ENCODE measurements around the gene ARHGAP24. TPM values are rescaled to one million over a fixed set of nuclear protein-coding genes. Genes with fewer than 3 reads are reported as not detected.

Gene ARHGAP24
- polyA plus RNA-seq, 2 of the 4 experiments (the other 2 are of a cell fraction), result 1.7 to 12.1 TPM

- no peak overlapping the region for H3K4me3 ChIP-seq
- CTCF ChIA-PET, result interaction anchor here (0.6 kb wide), 1 partner anchor 70 kb away, joined by 3 read pairs; no protein-coding TSS in a partner anchor
- TF ChIP-seq NFE2L2 (conservative IDR thresholded peaks at IDR 0.05; ENCODE audit: low read length), result no peak
- TF ChIP-seq, protein P1, sequence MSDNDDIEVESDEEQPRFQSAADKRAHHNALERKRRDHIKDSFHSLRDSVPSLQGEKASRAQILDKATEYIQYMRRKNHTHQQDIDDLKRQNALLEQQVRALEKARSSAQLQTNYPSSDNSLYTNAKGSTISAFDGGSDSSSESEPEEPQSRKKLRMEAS (IDR thresholded peaks at IDR 0.05), result no peak
- TF ChIP-seq REST (IDR thresholded peaks at IDR 0.05), result no peak
- no peak for TF ChIP-seq JUNB (IDR thresholded peaks at IDR 0.05)
- no peak for TF ChIP-seq RAD21 (conservative IDR thresholded peaks at IDR 0.05 in 1 of 2, IDR thresholded peaks at IDR 0.05 in 1 of 2)
- TF ChIP-seq RCOR1 (IDR thresholded peaks at IDR 0.05; ENCODE audit: low read depth, low read length), result no peak
- TF ChIP-seq, protein P2, sequence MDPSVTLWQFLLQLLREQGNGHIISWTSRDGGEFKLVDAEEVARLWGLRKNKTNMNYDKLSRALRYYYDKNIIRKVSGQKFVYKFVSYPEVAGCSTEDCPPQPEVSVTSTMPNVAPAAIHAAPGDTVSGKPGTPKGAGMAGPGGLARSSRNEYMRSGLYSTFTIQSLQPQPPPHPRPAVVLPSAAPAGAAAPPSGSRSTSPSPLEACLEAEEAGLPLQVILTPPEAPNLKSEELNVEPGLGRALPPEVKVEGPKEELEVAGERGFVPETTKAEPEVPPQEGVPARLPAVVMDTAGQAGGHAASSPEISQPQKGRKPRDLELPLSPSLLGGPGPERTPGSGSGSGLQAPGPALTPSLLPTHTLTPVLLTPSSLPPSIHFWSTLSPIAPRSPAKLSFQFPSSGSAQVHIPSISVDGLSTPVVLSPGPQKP (IDR thresholded peaks at IDR 0.05; ENCODE audit: low read depth, low read length), result no peak
- TF ChIP-seq EHF (CRISPR knock-in tag; IDR thresholded peaks at IDR 0.05), result no peak
- TF ChIP-seq EP300 (IDR thresholded peaks at IDR 0.05), result no peak
- H3K27ac ChIP-seq, result no peak overlapping the region
- ATAC-seq (no peak), DNase-seq (ENCODE audit: low read depth in 1 of 2, low spot score in 1 of 2) (no peak), FAIRE-seq (no peak)
- H3K4me1 ChIP-seq, result peaks cover 15% of the 10 kb centered on the region
- WGBS (ENCODE audit: missing lambda C conversion rate), result 56% methylated on average over 6 of the region's 6 CpGs
- H3K9me3 ChIP-seq, result no peaks in the 10 kb centered on the region
- POLR2A ChIA-PET, result no interaction called here
- peak overlapping the region; percentile 44; the same call in 2 of the 3 replicates for H3K4me2 ChIP-seq
Measured at GRCh38 chr4:85939595-85939994, 464.6 kb downstream of the ARHGAP24 start.

GRCh38 chr4:85940151-85940550 lies 465.2 kb downstream of the ARHGAP24 start:
- POLR2A ChIA-PET, result no interaction called here
- Histone ChIP-seq H3K9me3 (no peaks in the 10 kb centered on the region), H3K4me1 (peaks cover 15% of the 10 kb centered on the region), H3K27ac (0 out of 6 replicates have a peak overlapping the region, but pooled peaks of 1 of the 2 experiments have one; percentile 29), H3K4me2 (peak overlapping the region; percentile 44; the same call in 2 of the 3 replicates), H3K4me3 (no peak overlapping the region)
- CTCF ChIA-PET, result interaction anchor here (0.6 to 1.0 kb wide), 2 partner anchors 69 to 105 kb away, joined by 3 read pairs; no protein-coding TSS in a partner anchor
- no peak for TF ChIP-seq RAD21 (conservative IDR thresholded peaks at IDR 0.05 in 1 of 2, IDR thresholded peaks at IDR 0.05 in 1 of 2)
- ATAC-seq (no peak), FAIRE-seq (no peak), DNase-seq (ENCODE audit: low read depth in 1 of 2, low spot score in 1 of 2) (no peak)

- FAIRE-seq, result no peak
- ATAC-seq, result no peak
- 96% methylated on average over 5 of the region's 5 CpGs for WGBS (ENCODE audit: missing lambda C conversion rate)
- DNase-seq (ENCODE audit: low read depth in 1 of 2, low spot score in 1 of 2), result no peak
- ChIA-PET POLR2A (no interaction called here), CTCF (no interaction called here)
- H3K4me3 ChIP-seq, result no peak overlapping the region
- H3K9me3 ChIP-seq, result no peaks in the 10 kb centered on the region
- TF ChIP-seq, protein P3, sequence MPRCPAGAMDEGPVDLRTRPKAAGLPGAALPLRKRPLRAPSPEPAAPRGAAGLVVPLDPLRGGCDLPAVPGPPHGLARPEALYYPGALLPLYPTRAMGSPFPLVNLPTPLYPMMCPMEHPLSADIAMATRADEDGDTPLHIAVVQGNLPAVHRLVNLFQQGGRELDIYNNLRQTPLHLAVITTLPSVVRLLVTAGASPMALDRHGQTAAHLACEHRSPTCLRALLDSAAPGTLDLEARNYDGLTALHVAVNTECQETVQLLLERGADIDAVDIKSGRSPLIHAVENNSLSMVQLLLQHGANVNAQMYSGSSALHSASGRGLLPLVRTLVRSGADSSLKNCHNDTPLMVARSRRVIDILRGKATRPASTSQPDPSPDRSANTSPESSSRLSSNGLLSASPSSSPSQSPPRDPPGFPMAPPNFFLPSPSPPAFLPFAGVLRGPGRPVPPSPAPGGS (IDR thresholded peaks at IDR 0.05), result no peak
- TF ChIP-seq, protein P2 (IDR thresholded peaks at IDR 0.05; ENCODE audit: low read depth, low read length), result no peak
- no peak for TF ChIP-seq RARB (CRISPR knock-in tag; IDR thresholded peaks at IDR 0.05)
- TF ChIP-seq TP53 (CRISPR knock-in tag; IDR thresholded peaks at IDR 0.05), result no peak
- no peak for TF ChIP-seq JUN (IDR thresholded peaks at IDR 0.05)
- TF ChIP-seq HOXB5 (CRISPR knock-in tag; IDR thresholded peaks at IDR 0.05), result no peak
- no peak for TF ChIP-seq EHMT2 (IDR thresholded peaks at IDR 0.05; ENCODE audit: low read depth)
- TF ChIP-seq MAFK (IDR thresholded peaks at IDR 0.05; ENCODE audit: partially characterized antibody), result no peak
- no peak for TF ChIP-seq PHF8 (IDR thresholded peaks at IDR 0.05; ENCODE audit: borderline replicate concordance, low read depth)
- TF ChIP-seq NR3C1 (IDR thresholded peaks at IDR 0.05), result no peak
- TF ChIP-seq POLR2AphosphoS2 (conservative IDR thresholded peaks at IDR 0.05; ENCODE audit: low read length), result no peak
- TF ChIP-seq CBX8 (IDR thresholded peaks at IDR 0.05), result no peak
- TF ChIP-seq BHLHE40 (IDR thresholded peaks at IDR 0.05; ENCODE audit: low read depth, low read length), result no peak
- no peak for TF ChIP-seq CHD2 (IDR thresholded peaks at IDR 0.05; ENCODE audit: low read length, partially characterized antibody)
- TF ChIP-seq, protein P4, sequence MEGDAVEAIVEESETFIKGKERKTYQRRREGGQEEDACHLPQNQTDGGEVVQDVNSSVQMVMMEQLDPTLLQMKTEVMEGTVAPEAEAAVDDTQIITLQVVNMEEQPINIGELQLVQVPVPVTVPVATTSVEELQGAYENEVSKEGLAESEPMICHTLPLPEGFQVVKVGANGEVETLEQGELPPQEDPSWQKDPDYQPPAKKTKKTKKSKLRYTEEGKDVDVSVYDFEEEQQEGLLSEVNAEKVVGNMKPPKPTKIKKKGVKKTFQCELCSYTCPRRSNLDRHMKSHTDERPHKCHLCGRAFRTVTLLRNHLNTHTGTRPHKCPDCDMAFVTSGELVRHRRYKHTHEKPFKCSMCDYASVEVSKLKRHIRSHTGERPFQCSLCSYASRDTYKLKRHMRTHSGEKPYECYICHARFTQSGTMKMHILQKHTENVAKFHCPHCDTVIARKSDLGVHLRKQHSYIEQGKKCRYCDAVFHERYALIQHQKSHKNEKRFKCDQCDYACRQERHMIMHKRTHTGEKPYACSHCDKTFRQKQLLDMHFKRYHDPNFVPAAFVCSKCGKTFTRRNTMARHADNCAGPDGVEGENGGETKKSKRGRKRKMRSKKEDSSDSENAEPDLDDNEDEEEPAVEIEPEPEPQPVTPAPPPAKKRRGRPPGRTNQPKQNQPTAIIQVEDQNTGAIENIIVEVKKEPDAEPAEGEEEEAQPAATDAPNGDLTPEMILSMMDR (IDR thresholded peaks at IDR 0.05), result no peak
- no peak for TF ChIP-seq RNF2 (IDR thresholded peaks at IDR 0.05; ENCODE audit: borderline replicate concordance, low read depth)
- no peak for TF ChIP-seq FOXS1 (CRISPR knock-in tag; IDR thresholded peaks at IDR 0.05)
- no peak for TF ChIP-seq ZFP36 (IDR thresholded peaks at IDR 0.05; ENCODE audit: borderline replicate concordance, partially characterized antibody)
- no peak overlapping the region for H3K4me2 ChIP-seq
- peaks cover 15% of the 10 kb centered on the region for H3K4me1 ChIP-seq
- no peak overlapping the region for H3K27ac ChIP-seq
Measured at GRCh38 chr4:85942107-85942506, 467.2 kb downstream of the ARHGAP24 start.

All from A549 (cell line).